GM18873 (cell line): ENCODE data around the gene CHIA.

Source experiments
- ATAC-seq: cut with Tn5 transposase; IDR thresholded peaks from one replicate; pipeline ENCODE4 v1.9.1; 2021; ENCODE audit warnings: mild to moderate bottlenecking, moderate library complexity, moderate number of reproducible peaks; ENCODE audit not compliant: unreplicated experiment, low FRiP score

The CHIA gene

GRCh38 chr1:111290630-111291029 is at the start of gene CHIA:
Gene CHIA, plus strand, starts transcription at chr1:111290851. Its CDS starts 19,617 bp downstream, at chr1:111310468.
- no peak for ATAC-seq

DNA sequence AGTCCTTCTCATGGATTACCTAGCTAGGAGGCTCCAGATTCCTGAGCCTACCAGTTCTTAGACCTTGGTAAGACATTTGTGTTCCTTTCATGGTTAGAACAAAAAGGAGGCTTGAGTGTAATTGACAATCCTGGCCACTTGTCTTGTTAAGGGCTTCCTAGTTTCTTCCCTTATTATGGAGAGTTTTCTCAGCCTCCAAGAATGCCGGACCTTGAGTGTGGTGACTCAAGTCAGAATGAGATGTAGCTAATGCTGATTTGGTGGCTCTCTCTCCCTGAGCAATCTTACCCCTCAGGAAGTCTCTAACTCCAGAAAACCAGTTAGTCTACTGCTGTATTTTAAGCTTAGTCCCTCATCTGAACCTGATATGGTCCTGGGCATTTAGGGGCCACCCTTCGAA is 48.9 kb upstream of the CHIA start:
- ATAC-seq, result no peak

DNA sequence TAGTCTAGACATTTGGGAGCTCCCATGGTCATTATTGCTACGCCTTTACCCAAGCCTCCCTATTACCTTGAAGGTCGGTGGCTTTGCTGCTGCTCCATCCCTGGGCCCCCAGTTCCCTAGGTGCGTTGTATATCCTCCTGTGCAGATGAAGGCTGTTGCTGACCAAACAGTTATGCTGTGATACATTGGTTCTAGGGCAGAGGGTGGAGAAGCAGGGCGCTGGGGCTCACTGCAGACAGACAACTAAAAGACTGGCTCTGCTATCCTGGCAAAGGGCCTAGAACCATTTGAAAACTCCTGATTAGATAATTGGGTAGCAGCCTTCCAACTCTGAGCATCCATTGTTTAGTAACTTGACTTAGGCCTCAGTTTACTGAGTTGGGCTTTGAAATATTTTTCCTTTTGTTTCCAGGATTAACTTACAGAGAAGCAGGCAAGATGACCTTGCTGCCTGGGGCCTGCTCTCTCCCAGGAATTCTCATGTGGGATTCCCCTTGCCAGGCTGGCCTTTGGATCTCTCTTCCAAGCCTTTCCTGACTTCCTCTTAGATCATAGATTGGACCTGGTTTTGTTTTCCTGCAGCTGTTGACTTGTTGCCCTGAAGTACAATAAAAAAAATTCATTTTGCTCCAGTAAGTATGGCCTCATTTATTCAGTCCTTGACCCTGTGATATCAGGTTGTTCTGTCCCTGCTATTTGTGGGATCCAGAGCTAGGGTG is 47.7 kb upstream of the CHIA start:
- ATAC-seq, result no peak

- ATAC-seq, result no peak
Observed at GRCh38 chr1:111247125-111247838, 43.4 kb upstream of the CHIA start.

GRCh38 chr1:111249960-111250359 is 40.7 kb upstream of the CHIA start:
- ATAC-seq, result no peak

- ATAC-seq, result no peak
Observed at GRCh38 chr1:111251570-111251969, 39.1 kb upstream of the CHIA start.

- no peak for ATAC-seq
Observed at GRCh38 chr1:111252786-111253185, 37.9 kb upstream of the CHIA start.

DNA sequence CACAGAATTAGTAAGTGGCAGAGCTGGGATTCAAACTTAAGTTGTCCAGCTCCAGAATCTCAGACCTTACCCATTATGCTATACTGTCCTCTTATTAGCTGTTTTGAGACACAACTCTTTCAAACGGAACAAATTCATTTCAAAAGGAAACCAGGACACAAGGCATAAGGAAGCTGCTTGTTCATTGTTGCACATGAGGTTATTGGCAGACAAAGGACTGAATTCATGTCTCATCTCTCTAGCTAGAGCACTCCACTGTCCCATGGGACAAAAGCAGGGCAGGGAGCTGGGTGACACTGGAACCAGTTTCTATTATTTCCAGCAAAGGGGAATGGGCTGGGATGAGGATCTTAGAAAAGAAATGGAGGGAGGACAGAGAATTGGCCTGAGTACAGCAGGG is 36.8 kb upstream of the CHIA start:
- ATAC-seq, result no peak

- no peak for ATAC-seq
Observed at GRCh38 chr1:111256988-111257658, 33.5 kb upstream of the CHIA start.

- ATAC-seq, result no peak
Observed at GRCh38 chr1:111267801-111268508, 22.7 kb upstream of the CHIA start.

DNA sequence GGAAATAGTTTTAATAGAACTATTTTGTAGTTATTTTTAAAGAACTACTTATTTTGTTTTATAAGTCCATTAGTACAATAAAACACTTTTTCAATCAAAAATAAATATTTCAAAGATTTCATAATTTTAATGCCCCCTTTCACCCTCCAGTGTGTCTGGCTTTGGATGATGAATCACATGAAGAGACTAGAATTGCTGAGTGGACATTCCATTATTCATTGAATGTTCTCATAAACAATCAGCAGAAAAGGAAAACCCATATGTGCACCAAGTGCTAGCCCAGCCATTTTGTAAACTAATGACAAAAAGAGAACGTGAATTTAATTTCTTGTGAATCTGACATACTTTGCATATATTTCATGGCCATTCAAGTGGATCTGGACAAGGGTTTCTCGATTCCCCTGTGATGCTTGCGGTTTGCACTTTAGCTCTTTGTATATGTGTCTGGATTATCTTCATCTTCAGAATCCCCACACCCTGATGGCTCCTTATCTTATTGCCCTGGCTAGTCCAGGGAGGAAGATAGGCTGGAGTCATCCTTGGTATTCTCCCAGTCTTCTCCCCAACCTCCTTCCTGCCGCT is 20.7 kb upstream of the CHIA start:
- no peak for ATAC-seq

GRCh38 chr1:111270771-111271463 is 19.7 kb upstream of the CHIA start:
- no peak for ATAC-seq

DNA sequence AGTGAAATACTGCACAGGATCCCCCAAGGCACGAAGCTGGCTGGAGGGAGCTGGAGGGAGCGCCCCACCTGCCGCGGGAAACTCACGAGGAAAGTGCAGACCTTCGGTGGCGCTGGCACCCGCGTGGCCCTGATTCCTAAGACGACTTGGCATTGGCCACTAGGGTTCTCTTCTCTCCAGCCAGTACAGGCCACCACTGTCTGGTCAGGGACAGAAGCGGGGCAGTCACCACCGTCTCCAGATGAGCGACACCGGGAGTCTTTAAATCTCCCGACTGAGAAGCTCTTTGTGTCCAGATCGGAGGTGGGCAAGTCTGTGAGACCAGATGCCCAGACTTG is 19.2 kb upstream of the CHIA start:
- no peak for ATAC-seq

- ATAC-seq, result no peak
Observed at GRCh38 chr1:111272081-111272480, 18.6 kb upstream of the CHIA start.

DNA sequence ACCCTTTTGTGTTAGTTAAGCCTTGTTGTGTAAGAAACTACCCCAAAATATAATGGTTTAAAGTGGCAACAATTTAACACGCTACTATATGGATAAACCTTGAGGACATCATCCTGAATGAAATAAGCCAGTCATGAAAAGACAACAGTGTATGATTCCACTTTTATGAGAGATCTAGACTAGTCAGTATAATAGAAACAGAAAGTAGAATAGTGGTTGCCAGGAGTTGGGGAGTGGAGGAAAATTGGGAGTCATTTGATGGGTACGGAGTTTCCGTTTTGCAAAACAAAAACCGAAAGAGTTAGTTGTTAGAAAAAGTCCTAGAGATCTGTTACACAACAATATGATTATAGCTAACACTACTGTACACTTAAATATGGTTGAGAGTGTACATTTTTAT is 16.0 kb upstream of the CHIA start:
- ATAC-seq, result no peak

DNA sequence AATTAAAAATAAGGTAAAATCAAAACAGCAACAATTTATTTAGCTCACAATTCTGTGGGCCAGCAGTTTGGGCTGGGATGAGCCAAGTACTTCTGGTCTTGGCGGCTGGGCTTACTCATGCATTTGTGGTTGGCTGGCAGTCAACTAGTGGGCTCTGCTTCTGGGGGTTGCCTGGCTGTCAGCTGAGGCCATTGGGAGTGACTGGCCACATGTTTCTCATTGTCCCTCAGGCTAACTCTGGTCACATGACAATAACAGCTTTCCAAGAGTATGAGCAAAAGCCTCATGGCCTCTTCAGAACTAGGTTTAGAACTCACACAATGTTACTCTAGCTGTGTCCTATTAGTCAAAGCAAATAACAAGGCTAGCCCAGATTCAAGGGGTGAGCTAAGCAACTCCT is 15.6 kb upstream of the CHIA start:
- ATAC-seq, result no peak

- no peak for ATAC-seq
Observed at GRCh38 chr1:111275780-111276433, 14.7 kb upstream of the CHIA start.

DNA sequence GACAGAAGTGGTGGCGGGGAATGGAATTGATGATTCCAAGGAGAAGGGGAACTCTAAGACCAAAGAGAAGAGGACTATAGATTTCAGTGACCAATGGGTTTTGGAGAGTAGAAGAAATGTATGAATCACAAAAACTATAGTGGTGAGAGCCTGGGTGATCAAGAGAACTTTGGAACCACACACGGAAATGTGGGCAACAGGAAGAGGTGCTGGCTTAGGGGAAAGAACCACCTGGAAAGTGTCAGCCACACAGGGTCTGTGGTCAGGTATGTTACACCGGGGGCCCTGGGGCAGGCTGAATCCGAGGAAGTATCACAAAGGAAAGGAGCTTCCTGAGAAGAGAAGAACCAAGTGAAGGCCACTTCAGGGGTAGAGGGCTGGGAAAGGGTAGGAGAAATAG is 11.5 kb upstream of the CHIA start:
- no peak for ATAC-seq

- ATAC-seq, result no peak
Observed at GRCh38 chr1:111280267-111280666, 10.4 kb upstream of the CHIA start.

DNA sequence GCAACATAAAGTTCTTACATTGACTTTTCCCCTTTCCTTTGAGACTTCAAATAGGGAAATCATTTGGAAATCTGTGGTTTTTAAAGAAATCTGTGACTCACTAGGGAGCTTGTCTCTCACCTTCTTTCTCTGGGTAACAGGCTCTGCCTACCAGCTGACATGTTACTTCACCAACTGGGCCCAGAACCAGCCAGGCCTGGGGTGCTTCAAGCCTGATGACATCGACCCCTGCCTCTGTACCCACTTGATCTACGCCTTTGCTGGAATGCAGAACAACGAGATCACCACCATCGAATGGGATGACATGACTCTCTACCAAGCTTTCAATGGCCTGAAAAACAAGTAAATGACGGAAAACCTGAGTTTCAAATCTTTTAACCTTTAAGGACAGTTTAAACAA is 9.2 kb upstream of the CHIA start:
- ATAC-seq, result no peak
